Smooth muscle cell (in vitro differentiated cells): ENCODE measurements around the gene SUSD3. TPM values are rescaled to one million over a fixed set of nuclear protein-coding genes. Genes with fewer than 3 reads are reported as not detected.

Experiments used
- DNase-seq: peaks from one replicate; lab custom pipeline; 2025; ENCODE audit not compliant: unreplicated experiment; lab: John Stamatoyannopoulos, UW
- H2AFZ ChIP-seq: fragments of 200-600 bp; sonication (generic); 2 replicates; pipeline ENCODE4 v1.6.0; 2016; ENCODE audit warnings: antibody characterized with exemption, low read depth, mild to moderate bottlenecking
- H3F3A ChIP-seq: fragments of 200-600 bp; sonication (generic); 2 replicates; pipeline ENCODE4 v1.6.0; 2017; ENCODE audit warnings: antibody characterized with exemption, low read depth
- H3K27ac ChIP-seq: fragments of 200-600 bp; sonication (generic); 2 replicates; pipeline ENCODE4 v1.5.1; 2016; ENCODE audit warnings: low read depth, mild to moderate bottlenecking
- H3K27me3 ChIP-seq: fragments of 200-600 bp; sonication (generic); 2 replicates; pipeline ENCODE4 v1.6.1; 2016; ENCODE audit warnings: low read depth, mild to moderate bottlenecking
- H3K36me3 ChIP-seq: fragments of 200-600 bp; sonication (generic); 2 replicates; pipeline ENCODE4 v1.5.1; 2016; ENCODE audit warnings: low read depth
- H3K4me1 ChIP-seq: fragments of 200-600 bp; sonication (generic); 2 replicates; pipeline ENCODE4 v1.5.1; 2016; ENCODE audit warnings: low read depth
- H3K4me2 ChIP-seq: fragments of 200-600 bp; sonication (generic); 2 replicates; pipeline ENCODE4 v1.6.0; 2016; ENCODE audit warnings: mild to moderate bottlenecking
- H3K4me3 ChIP-seq: fragments of 200-600 bp; sonication (generic); 2 replicates; pipeline ENCODE4 v1.5.1; 2016; ENCODE audit warnings: mild to moderate bottlenecking
- H3K79me2 ChIP-seq: fragments of 200-600 bp; sonication (generic); 2 replicates; pipeline ENCODE4 v1.6.0; 2016; ENCODE audit warnings: low read depth, mild to moderate bottlenecking
- H3K9ac ChIP-seq: fragments of 200-600 bp; sonication (generic); 2 replicates; pipeline ENCODE4 v1.6.0; 2016; ENCODE audit warnings: low read depth
- H3K9me3 ChIP-seq: fragments of 200-600 bp; sonication (generic); replicated peaks from 2 replicates; pipeline ENCODE4 v1.5.1; 2016; ENCODE audit warnings: low read depth
- H4K20me1 ChIP-seq: fragments of 200-600 bp; sonication (generic); 2 replicates; pipeline ENCODE4 v1.6.0; 2016; ENCODE audit warnings: low read depth
- WGBS: methylation state at CpG from one replicate; pipeline ENCODE4 v1.1.7; 2016; ENCODE audit warnings: low lambda C conversion rate; 5-methylcytosine and 5-hydroxymethylcytosine counted together
- polyA plus RNA-seq: library from polyadenylated mRNA; unstranded; fragments of >200 nt; fragmentation: Nextera tagmentation; extraction: Ambion mirVana; gene quantifications from 2 replicates; pipeline ENCODE4 v1.2.1, GENCODE V29; 2016
- total RNA-seq: library from RNA; depleted of rRNA; stranded (reverse); fragments of >200 nt; gene quantifications from 2 replicates; pipeline ENCODE4 v1.2.3, GENCODE V29; 2014
- TF ChIP-seq, protein P1 (sequence below): fragments of 200-600 bp; sonication (generic); IDR thresholded peaks from 2 replicates; pipeline ENCODE4 v1.5.1; 2017; ENCODE audit warnings: borderline replicate concordance, mild to moderate bottlenecking, antibody characterized with exemption; ENCODE audit not compliant: insufficient read depth, poor library complexity, severe bottlenecking

Gene SUSD3
- total and polyA plus RNA-seq, 2 experiments from 2014 or later = 0.34 TPM; not detected in 1

GRCh38 chr9:93020771-93021670 lies 37.5 kb upstream of the SUSD3 start:
- no peak for DNase-seq
- H3K36me3 ChIP-seq = no peaks in the 10 kb centered on the region
- TF ChIP-seq, protein P1, sequence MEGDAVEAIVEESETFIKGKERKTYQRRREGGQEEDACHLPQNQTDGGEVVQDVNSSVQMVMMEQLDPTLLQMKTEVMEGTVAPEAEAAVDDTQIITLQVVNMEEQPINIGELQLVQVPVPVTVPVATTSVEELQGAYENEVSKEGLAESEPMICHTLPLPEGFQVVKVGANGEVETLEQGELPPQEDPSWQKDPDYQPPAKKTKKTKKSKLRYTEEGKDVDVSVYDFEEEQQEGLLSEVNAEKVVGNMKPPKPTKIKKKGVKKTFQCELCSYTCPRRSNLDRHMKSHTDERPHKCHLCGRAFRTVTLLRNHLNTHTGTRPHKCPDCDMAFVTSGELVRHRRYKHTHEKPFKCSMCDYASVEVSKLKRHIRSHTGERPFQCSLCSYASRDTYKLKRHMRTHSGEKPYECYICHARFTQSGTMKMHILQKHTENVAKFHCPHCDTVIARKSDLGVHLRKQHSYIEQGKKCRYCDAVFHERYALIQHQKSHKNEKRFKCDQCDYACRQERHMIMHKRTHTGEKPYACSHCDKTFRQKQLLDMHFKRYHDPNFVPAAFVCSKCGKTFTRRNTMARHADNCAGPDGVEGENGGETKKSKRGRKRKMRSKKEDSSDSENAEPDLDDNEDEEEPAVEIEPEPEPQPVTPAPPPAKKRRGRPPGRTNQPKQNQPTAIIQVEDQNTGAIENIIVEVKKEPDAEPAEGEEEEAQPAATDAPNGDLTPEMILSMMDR = no peak
- H3K4me3 ChIP-seq = no peak overlapping the region
- H3K4me2 ChIP-seq = no peak overlapping the region
- 83% methylated on average over 25 of the region's 27 CpGs for WGBS
- H3K27me3 ChIP-seq = no peaks in the 10 kb centered on the region
- H2AFZ ChIP-seq = no peak overlapping the region
- H3K9me3 ChIP-seq = no peaks in the 10 kb centered on the region
- no peaks in the 10 kb centered on the region for H3F3A ChIP-seq
- H3K4me1 ChIP-seq = no peaks in the 10 kb centered on the region
- no peak overlapping the region for H3K9ac ChIP-seq
- no peak overlapping the region for H3K27ac ChIP-seq
- H3K79me2 ChIP-seq = no peaks in the 10 kb centered on the region
- H4K20me1 ChIP-seq = no peaks in the 10 kb centered on the region

- Histone ChIP-seq H2AFZ (no peak overlapping the region), H3K4me1 (no peaks in the 10 kb centered on the region), H3K27me3 (no peaks in the 10 kb centered on the region), H3K36me3 (no peaks in the 10 kb centered on the region), H3F3A (no peaks in the 10 kb centered on the region), H3K79me2 (no peaks in the 10 kb centered on the region), H4K20me1 (no peaks in the 10 kb centered on the region), H3K4me3 (no peak overlapping the region), H3K27ac (no peak overlapping the region), H3K9ac (no peak overlapping the region), H3K4me2 (no peak overlapping the region), H3K9me3 (no peaks in the 10 kb centered on the region)
- TF ChIP-seq, protein P1 = no peak
- 97% methylated on average over 9 of the region's 9 CpGs for WGBS
- no peak for DNase-seq
Observed at GRCh38 chr9:93022066-93022465, 36.4 kb upstream of the SUSD3 start.

DNA sequence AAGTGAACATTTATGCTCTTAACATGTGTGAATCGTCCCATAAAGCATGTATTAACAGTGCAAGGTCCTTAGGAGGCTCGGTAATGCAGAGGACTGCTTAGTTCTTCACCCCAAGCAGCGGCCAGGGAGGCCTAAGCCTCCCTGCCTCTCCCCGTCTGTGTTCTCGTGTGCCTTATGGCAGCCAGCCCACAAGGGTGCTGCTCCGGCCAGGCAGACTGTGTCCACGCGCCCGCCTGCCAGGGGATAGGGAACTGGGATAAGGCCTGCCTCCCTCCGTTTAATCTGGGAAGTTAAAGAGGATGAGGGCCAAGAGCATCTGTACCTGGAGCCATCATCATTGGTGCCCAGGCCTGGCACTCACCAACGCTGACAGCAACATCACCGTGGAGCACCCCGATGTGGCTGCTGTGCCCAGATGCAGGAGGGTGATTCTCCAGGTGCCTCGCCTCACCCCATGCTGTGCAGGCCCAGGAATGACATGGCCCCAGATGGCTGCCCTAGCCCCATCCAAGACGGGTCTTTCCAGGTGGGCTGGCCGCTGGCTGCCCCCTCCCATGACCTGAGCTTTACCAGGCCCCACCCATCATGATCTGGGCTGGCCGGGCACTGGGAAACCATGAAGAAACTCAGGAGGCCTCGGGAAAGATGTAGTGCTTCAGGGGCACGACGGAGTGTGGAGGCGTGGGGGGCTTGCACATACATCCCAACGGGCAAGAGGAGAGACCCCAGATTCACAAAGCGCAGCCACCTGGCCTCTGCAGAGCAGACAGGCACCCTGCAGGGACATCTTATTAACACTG lies 35.6 kb upstream of the SUSD3 start:
- no peak overlapping the region for H3K9ac ChIP-seq

More for the DNA sequence above, 35.6 kb upstream of the SUSD3 start:
- Histone ChIP-seq H3F3A (no peaks in the 10 kb centered on the region), H3K27me3 (no peaks in the 10 kb centered on the region), H3K79me2 (no peaks in the 10 kb centered on the region), H3K4me2 (no peak overlapping the region), H4K20me1 (no peaks in the 10 kb centered on the region), H3K9me3 (no peaks in the 10 kb centered on the region), H3K4me1 (no peaks in the 10 kb centered on the region), H2AFZ (no peak overlapping the region), H3K36me3 (no peaks in the 10 kb centered on the region), H3K27ac (no peak overlapping the region), H3K4me3 (no peak overlapping the region)
- no peak for DNase-seq
- TF ChIP-seq, protein P1 = no peak
- WGBS = 90% methylated on average over 23 of the region's 23 CpGs
